Measurements from ENCODE around the gene CLEC9A.

DNA sequence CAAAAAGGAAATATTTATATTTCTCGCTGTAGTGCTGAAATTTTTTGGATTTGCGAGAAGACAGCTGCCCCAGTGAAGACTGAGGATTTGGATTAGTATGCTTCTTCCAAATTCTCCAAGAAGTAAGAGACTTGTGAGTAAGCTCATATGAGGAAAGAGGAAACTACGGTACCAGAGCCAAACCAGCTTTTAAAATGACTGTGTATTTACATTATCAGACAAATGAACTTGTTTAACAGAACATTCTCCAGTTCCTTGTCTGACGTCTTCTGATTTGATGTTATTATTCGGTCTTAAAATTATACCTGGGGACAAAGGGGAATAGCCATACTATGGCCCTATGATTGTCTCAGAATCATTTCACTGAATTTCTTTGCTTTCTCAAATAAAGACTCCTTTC is 12.1 kb upstream of the CLEC9A start:
- TF ChIP-seq, protein P1, sequence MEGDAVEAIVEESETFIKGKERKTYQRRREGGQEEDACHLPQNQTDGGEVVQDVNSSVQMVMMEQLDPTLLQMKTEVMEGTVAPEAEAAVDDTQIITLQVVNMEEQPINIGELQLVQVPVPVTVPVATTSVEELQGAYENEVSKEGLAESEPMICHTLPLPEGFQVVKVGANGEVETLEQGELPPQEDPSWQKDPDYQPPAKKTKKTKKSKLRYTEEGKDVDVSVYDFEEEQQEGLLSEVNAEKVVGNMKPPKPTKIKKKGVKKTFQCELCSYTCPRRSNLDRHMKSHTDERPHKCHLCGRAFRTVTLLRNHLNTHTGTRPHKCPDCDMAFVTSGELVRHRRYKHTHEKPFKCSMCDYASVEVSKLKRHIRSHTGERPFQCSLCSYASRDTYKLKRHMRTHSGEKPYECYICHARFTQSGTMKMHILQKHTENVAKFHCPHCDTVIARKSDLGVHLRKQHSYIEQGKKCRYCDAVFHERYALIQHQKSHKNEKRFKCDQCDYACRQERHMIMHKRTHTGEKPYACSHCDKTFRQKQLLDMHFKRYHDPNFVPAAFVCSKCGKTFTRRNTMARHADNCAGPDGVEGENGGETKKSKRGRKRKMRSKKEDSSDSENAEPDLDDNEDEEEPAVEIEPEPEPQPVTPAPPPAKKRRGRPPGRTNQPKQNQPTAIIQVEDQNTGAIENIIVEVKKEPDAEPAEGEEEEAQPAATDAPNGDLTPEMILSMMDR (IDR thresholded peaks at IDR 0.05; ENCODE audit: low read depth, low read length, missing input control) = no peak
- TF ChIP-seq, protein P2, sequence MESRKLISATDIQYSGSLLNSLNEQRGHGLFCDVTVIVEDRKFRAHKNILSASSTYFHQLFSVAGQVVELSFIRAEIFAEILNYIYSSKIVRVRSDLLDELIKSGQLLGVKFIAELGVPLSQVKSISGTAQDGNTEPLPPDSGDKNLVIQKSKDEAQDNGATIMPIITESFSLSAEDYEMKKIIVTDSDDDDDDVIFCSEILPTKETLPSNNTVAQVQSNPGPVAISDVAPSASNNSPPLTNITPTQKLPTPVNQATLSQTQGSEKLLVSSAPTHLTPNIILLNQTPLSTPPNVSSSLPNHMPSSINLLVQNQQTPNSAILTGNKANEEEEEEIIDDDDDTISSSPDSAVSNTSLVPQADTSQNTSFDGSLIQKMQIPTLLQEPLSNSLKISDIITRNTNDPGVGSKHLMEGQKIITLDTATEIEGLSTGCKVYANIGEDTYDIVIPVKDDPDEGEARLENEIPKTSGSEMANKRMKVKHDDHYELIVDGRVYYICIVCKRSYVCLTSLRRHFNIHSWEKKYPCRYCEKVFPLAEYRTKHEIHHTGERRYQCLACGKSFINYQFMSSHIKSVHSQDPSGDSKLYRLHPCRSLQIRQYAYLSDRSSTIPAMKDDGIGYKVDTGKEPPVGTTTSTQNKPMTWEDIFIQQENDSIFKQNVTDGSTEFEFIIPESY (IDR thresholded peaks at IDR 0.05) = no peak
- TF ChIP-seq RAD21 (IDR thresholded peaks at IDR 0.05) = no peak
- TF ChIP-seq, protein P3, sequence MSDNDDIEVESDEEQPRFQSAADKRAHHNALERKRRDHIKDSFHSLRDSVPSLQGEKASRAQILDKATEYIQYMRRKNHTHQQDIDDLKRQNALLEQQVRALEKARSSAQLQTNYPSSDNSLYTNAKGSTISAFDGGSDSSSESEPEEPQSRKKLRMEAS (IDR thresholded peaks at IDR 0.05) = no peak
- TF ChIP-seq GABPA (IDR thresholded peaks at IDR 0.05 in 1 of 2, conservative IDR thresholded peaks at IDR 0.05 in 1 of 2) = no peak
- TF ChIP-seq TAF1 (conservative IDR thresholded peaks at IDR 0.05) = no peak
- TF ChIP-seq, protein P4, sequence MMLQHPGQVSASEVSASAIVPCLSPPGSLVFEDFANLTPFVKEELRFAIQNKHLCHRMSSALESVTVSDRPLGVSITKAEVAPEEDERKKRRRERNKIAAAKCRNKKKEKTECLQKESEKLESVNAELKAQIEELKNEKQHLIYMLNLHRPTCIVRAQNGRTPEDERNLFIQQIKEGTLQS (IDR thresholded peaks at IDR 0.05) = no peak
- TF ChIP-seq, protein P5, sequence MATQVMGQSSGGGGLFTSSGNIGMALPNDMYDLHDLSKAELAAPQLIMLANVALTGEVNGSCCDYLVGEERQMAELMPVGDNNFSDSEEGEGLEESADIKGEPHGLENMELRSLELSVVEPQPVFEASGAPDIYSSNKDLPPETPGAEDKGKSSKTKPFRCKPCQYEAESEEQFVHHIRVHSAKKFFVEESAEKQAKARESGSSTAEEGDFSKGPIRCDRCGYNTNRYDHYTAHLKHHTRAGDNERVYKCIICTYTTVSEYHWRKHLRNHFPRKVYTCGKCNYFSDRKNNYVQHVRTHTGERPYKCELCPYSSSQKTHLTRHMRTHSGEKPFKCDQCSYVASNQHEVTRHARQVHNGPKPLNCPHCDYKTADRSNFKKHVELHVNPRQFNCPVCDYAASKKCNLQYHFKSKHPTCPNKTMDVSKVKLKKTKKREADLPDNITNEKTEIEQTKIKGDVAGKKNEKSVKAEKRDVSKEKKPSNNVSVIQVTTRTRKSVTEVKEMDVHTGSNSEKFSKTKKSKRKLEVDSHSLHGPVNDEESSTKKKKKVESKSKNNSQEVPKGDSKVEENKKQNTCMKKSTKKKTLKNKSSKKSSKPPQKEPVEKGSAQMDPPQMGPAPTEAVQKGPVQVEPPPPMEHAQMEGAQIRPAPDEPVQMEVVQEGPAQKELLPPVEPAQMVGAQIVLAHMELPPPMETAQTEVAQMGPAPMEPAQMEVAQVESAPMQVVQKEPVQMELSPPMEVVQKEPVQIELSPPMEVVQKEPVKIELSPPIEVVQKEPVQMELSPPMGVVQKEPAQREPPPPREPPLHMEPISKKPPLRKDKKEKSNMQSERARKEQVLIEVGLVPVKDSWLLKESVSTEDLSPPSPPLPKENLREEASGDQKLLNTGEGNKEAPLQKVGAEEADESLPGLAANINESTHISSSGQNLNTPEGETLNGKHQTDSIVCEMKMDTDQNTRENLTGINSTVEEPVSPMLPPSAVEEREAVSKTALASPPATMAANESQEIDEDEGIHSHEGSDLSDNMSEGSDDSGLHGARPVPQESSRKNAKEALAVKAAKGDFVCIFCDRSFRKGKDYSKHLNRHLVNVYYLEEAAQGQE (IDR thresholded peaks at IDR 0.05) = no peak
- TF ChIP-seq YY1 (IDR thresholded peaks at IDR 0.05) = no peak
